Mucosa of descending colon (tissue), 3 donors: ENCODE data around the gene CNOT11. TPM values are rescaled to one million over a fixed set of nuclear protein-coding genes. Genes with fewer than 3 reads are reported as not detected.
"Not testable (repeated sequence)": the region's sequence is repeated elsewhere in the genome, so short reads cannot be mapped to it uniquely, and the experiment has no call there.

ENCODE experiments used
- ATAC-seq: fragments of 200-7000 bp; cut with Tn5 transposase; one replicate; pipeline ENCODE4 v1.9.1; 2020; ENCODE audit warnings: mild to moderate bottlenecking, moderate library complexity
- DNase-seq, 3 donors: peaks; one replicate each; pipeline ENCODE4 v3.0.0-alpha.2; 2020
- H3K36me3 ChIP-seq: fragments of 200-600 bp; one replicate; pipeline ENCODE4 v1.8.0; 2021; ENCODE audit warnings: low read depth, mild to moderate bottlenecking
- H3K4me1 ChIP-seq: fragments of 200-600 bp; one replicate; pipeline ENCODE4 v1.8.0; 2021; ENCODE audit warnings: low read depth, mild to moderate bottlenecking
- H3K4me3 ChIP-seq: fragments of 200-600 bp; one replicate; pipeline ENCODE4 v1.8.0; 2021; ENCODE audit warnings: mild to moderate bottlenecking
- H3K9me3 ChIP-seq: fragments of 200-600 bp; one replicate; pipeline ENCODE4 v1.8.0; 2021; ENCODE audit warnings: mild to moderate bottlenecking
- CTCF ChIP-seq: fragments of 200-600 bp; IDR thresholded peaks from one replicate; pipeline ENCODE4 v1.8.0; 2022; ENCODE audit warnings: antibody characterized with exemption, mild to moderate bottlenecking
- intact Hi-C, 2 donors: fragments of 100-400 bp; cut with DNase I in 1 of 2; cut with micrococcal nuclease in 1 of 2; formaldehyde crosslinking; loops; one replicate each; pipeline versions ENCODE4 v1.11.0 to v1.11.1; 2022; cut with DNase I, micrococcal nuclease
- long read RNA-seq, 2 donors: library from polyadenylated mRNA; unstranded; transcript quantifications; one replicate each; pipeline ENCODE4 v2.0.0, GENCODE V29; 2019 to 2021
- total RNA-seq, 3 donors: library from RNA; stranded (reverse); fragmentation: NEBNext Ultra II Directional in 2 of 3; extraction: Animal tissue kit (Norgen Biotek cat#: 25700) in 2 of 3; gene quantifications; one replicate each; pipeline versions ENCODE4 v1.2.1 to v1.2.4, GENCODE V29; 2021 to 2023
- donor health status: DM: no; HTN: no; CAD: no; lungs with moderate emphysema.
- donor health status: DM: no; HTN: no; CAD: no.
- donor health status: DM: no; HTN: yes; CAD: no.

CNOT11 gene
- total RNA-seq: 10 to 100 TPM; 39.3 to 56.7 (median 54.4) TPM
- long read RNA-seq, donor 1, transcript CNOT11-201 (7 exons, 2,599 nt): major isoform, 74 of 91 reads
- long read RNA-seq, donor 1, partial matches to known transcripts: 3 of 91 reads
- long read RNA-seq, donor 1, other reads (novel, unspliced or antisense): 14 of 91 reads
- long read RNA-seq, donor 2, partial matches to known transcripts: 3 of 5 reads
- long read RNA-seq, donor 2, other reads (novel, unspliced or antisense): 2 of 5 reads

GRCh38 chr2:101252408-101253012 lies at the start of gene CNOT11:
Gene CNOT11, plus strand, starts transcription at chr2:101252886. Its CDS starts 79 bp downstream, at chr2:101252965.
- peak; percentile 99 to 100 (median 100) for DNase-seq
- intact Hi-C loops: no loop called here
- Histone ChIP-seq H3K4me3 (peak within 1 kb of the TSS; percentile 90), H3K4me1 (peaks cover 25% of the 10 kb centered on the region), H3K36me3 (no peaks in the 10 kb centered on the region), H3K9me3 (no peaks in the 10 kb centered on the region)
- TF ChIP-seq CTCF: no peak
- ATAC-seq: peak; percentile 92

- no peak for TF ChIP-seq CTCF
- ATAC-seq (no peak), DNase-seq (no peak)
- intact Hi-C loops: loop anchor here in 1 of 2 donors (10.0 kb wide), 1 partner anchor 190 kb away; no protein-coding TSS in a partner anchor
- H3K36me3 ChIP-seq: no peaks in the 10 kb centered on the region
- no peaks in the 10 kb centered on the region for H3K9me3 ChIP-seq
- no peaks in the 10 kb centered on the region for H3K4me1 ChIP-seq
- no peak overlapping the region for H3K4me3 ChIP-seq
Observed at GRCh38 chr2:101204400-101205115, 48.1 kb upstream of the CNOT11 start.

GRCh38 chr2:101205521-101206479 lies 46.9 kb upstream of the CNOT11 start:
- Histone ChIP-seq H3K36me3 (no peaks in the 10 kb centered on the region), H3K4me1 (no peaks in the 10 kb centered on the region), H3K4me3 (no peak overlapping the region), H3K9me3 (peaks cover 4% of the 10 kb centered on the region)
- DNase-seq (peak in 1 of 3 donors; percentile 59), ATAC-seq (peak; percentile 93)
- intact Hi-C loops: loop anchor here in 1 of 2 donors (10.0 kb wide), 1 partner anchor 191 kb away; no protein-coding TSS in a partner anchor
- no peak for TF ChIP-seq CTCF

- Histone ChIP-seq H3K36me3 (no peaks in the 10 kb centered on the region), H3K9me3 (peaks cover 4% of the 10 kb centered on the region), H3K4me1 (no peaks in the 10 kb centered on the region), H3K4me3 (no peak overlapping the region)
- intact Hi-C loops: loop anchor here in 1 of 2 donors (10.0 kb wide), 1 partner anchor 194 kb away; no protein-coding TSS in a partner anchor
- no peak for TF ChIP-seq CTCF
- no peak for ATAC-seq
- no peak for DNase-seq
Observed at GRCh38 chr2:101208830-101209229, 43.9 kb upstream of the CNOT11 start.

GRCh38 chr2:101219246-101219645 lies 33.4 kb upstream of the CNOT11 start:
- Histone ChIP-seq H3K4me1 (no peaks in the 10 kb centered on the region), H3K4me3 (no peak overlapping the region), H3K36me3 (no peaks in the 10 kb centered on the region), H3K9me3 (no peaks in the 10 kb centered on the region)
- ATAC-seq (peak; percentile 62), DNase-seq (no peak)
- intact Hi-C loops: no loop called here
- TF ChIP-seq CTCF: no peak

GRCh38 chr2:101220091-101220490 lies 32.6 kb upstream of the CNOT11 start:
- ATAC-seq: peak; percentile 55
- DNase-seq, H3K9me3 ChIP-seq, H3K4me1 ChIP-seq, H3K36me3 ChIP-seq, intact Hi-C loops, H3K4me3 ChIP-seq: not testable (repeated sequence)
